GM23248 (cell line): ENCODE data around the gene RIC1. TPM values are rescaled to one million over a fixed set of nuclear protein-coding genes. Genes with fewer than 3 reads are reported as not detected.

Experiments used
- DNase-seq: peaks from one replicate; pipeline ENCODE4 v3.0.0-alpha.2; 2015
- H2AFZ ChIP-seq: fragments of 200-600 bp; sonication (generic); 2 replicates; pipeline ENCODE4 v1.6.1; 2016; ENCODE audit warnings: antibody characterized with exemption
- H3F3A ChIP-seq: fragments of 200-600 bp; sonication (generic); 2 replicates; pipeline ENCODE4 v1.6.1; 2016; ENCODE audit warnings: mild to moderate bottlenecking, antibody characterized with exemption, mixed run types; ENCODE audit not compliant: insufficient read depth
- H3K27ac ChIP-seq: fragments of 200-600 bp; sonication (generic); 2 replicates; pipeline ENCODE4 v1.5.1; 2016; ENCODE audit warnings: mild to moderate bottlenecking
- H3K27me3 ChIP-seq: fragments of 200-600 bp; sonication (generic); replicated peaks from 2 replicates; pipeline ENCODE4 v1.6.1; 2016; ENCODE audit warnings: mild to moderate bottlenecking; ENCODE audit not compliant: insufficient read depth
- H3K36me3 ChIP-seq: fragments of 200-600 bp; sonication (generic); 2 replicates; pipeline ENCODE4 v1.6.1; 2016; ENCODE audit warnings: low read depth, mild to moderate bottlenecking
- H3K4me1 ChIP-seq: fragments of 200-600 bp; sonication (generic); 2 replicates; pipeline ENCODE4 v1.6.1; 2016; ENCODE audit warnings: mild to moderate bottlenecking; ENCODE audit not compliant: insufficient read depth
- H3K4me2 ChIP-seq: fragments of 200-600 bp; sonication (generic); one replicate; pipeline ENCODE4 v1.6.1; 2016; ENCODE audit warnings: mild to moderate bottlenecking; ENCODE audit not compliant: unreplicated experiment
- H3K4me3 ChIP-seq: fragments of 200-600 bp; sonication (generic); 2 replicates; pipeline ENCODE4 v1.5.1; 2016; ENCODE audit warnings: mild to moderate bottlenecking
- H3K79me2 ChIP-seq: fragments of 200-600 bp; sonication (generic); 2 replicates; pipeline ENCODE4 v1.6.1; 2016; ENCODE audit warnings: mild to moderate bottlenecking; ENCODE audit not compliant: insufficient read depth
- H3K9ac ChIP-seq: fragments of 200-600 bp; sonication (generic); 2 replicates; pipeline ENCODE4 v1.6.1; 2016; ENCODE audit warnings: mild to moderate bottlenecking
- H3K9me2 ChIP-seq: fragments of 200-600 bp; sonication (generic); 2 replicates; pipeline ENCODE4 v1.6.1; 2016; ENCODE audit warnings: mixed run types, mild to moderate bottlenecking, moderate library complexity; ENCODE audit not compliant: insufficient read depth
- H3K9me3 ChIP-seq: fragments of 200-600 bp; sonication (generic); one replicate; pipeline ENCODE4 v1.6.1; 2017; ENCODE audit warnings: low read depth
- H4K20me1 ChIP-seq: fragments of 200-600 bp; sonication (generic); 2 replicates; pipeline ENCODE4 v1.6.0; 2016; ENCODE audit not compliant: insufficient read depth
- EZH2 ChIP-seq: fragments of 200-600 bp; sonication (generic); IDR thresholded peaks from 2 replicates; pipeline ENCODE4 v1.6.1; 2018; ENCODE audit warnings: antibody characterized with exemption, mild to moderate bottlenecking; ENCODE audit not compliant: insufficient read depth, poor library complexity, severe bottlenecking
- EZH2phosphoT487 ChIP-seq: fragments of 200-600 bp; sonication (generic); IDR thresholded peaks from 2 replicates; pipeline ENCODE4 v1.6.1; 2018; ENCODE audit warnings: antibody characterized with exemption, moderate library complexity, mild to moderate bottlenecking, low read depth; ENCODE audit not compliant: insufficient read depth
- WGBS, 2 experiments: methylation state at CpG; one replicate each; pipeline ENCODE4 v1.1.6; 2015 to 2017; ENCODE audit warnings: low lambda C conversion rate in 2 of 2, low coverage in 1 of 2; ENCODE audit errors: missing lambda C conversion rate in 2 of 2; 5-methylcytosine and 5-hydroxymethylcytosine counted together
- in situ Hi-C: fragments of 300-500 bp; cut with MboI; formaldehyde crosslinking; loops from 2 replicates; pipeline ENCODE4 v1.15.0; 2020
- polyA plus RNA-seq: library from polyadenylated mRNA; unstranded; fragments of >200 nt; fragmentation: Nextera tagmentation; extraction: Ambion mirVana; gene quantifications from 2 replicates; pipeline ENCODE4 v1.2.1, GENCODE V29; 2016
- total RNA-seq: library from RNA; depleted of rRNA; stranded (reverse); fragments of >200 nt; shearing (Covaris generic); gene quantifications from 2 replicates; pipeline ENCODE4 v1.2.3, GENCODE V29; 2014

Gene RIC1
- total and polyA plus RNA-seq, 2 experiments from 2014 or later = 13.0 to 48.7 TPM

- Histone ChIP-seq H3F3A (peaks cover 13% of the 10 kb centered on the region; the same call in 1 of the 2 replicates), H2AFZ (no peak overlapping the region), H3K27ac (no peak overlapping the region), H3K9ac (no peak overlapping the region), H4K20me1 (no peaks in the 10 kb centered on the region), H3K79me2 (no peaks in the 10 kb centered on the region), H3K9me3 (no peaks in the 10 kb centered on the region), H3K9me2 (no peaks in the 10 kb centered on the region), H3K4me3 (no peak overlapping the region), H3K4me1 (no peaks in the 10 kb centered on the region), H3K36me3 (no peaks in the 10 kb centered on the region; the same call in 1 of the 2 replicates), H3K4me2 (no peak overlapping the region), H3K27me3 (no peaks in the 10 kb centered on the region)
- DNase-seq = no peak
- WGBS, 2 experiments = 97 to 98% methylated on average over 2 of the region's 2 CpGs
- TF ChIP-seq EZH2 (no peak), EZH2phosphoT487 (no peak)
- in situ Hi-C loops = no loop called here
Observed at GRCh38 chr9:5787759-5788302, 158.9 kb downstream of the RIC1 start.

DNA sequence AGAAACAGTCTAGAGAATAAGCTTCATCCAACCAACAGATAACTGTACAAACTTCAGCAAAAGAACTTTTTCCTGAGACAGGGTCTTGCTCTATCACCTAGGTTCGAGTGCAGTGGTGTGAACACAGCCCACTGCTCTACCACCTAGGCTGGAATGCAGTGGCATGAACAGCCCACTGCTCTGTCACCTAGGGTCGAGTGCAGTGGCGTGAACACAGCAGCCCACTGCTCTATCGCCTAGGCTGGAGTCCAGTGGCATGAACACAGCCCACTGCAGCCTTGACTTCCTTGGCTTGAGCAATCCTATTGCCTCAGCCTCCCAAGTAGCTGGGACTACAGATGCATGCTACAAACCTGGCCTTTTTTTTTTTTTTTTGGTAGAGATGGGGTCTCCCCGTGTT is 160.6 kb downstream of the RIC1 start:
- no peak overlapping the region for H3K4me3 ChIP-seq
- no peaks in the 10 kb centered on the region; the same call in 1 of the 2 replicates for H3K36me3 ChIP-seq
- H3K9me3 ChIP-seq = no peaks in the 10 kb centered on the region
- peaks cover 17% of the 10 kb centered on the region; the same call in 1 of the 2 replicates for H3F3A ChIP-seq
- no peaks in the 10 kb centered on the region for H3K79me2 ChIP-seq
- H3K4me2 ChIP-seq = no peak overlapping the region
- H3K4me1 ChIP-seq = no peaks in the 10 kb centered on the region
- DNase-seq = no peak
- in situ Hi-C loops = no loop called here
- 94 to 97% methylated on average over 5 of the region's 5 CpGs for WGBS, 2 experiments
- H2AFZ ChIP-seq = no peak overlapping the region
- H3K27ac ChIP-seq = no peak overlapping the region
- TF ChIP-seq EZH2 (no peak), EZH2phosphoT487 (no peak)
- H3K27me3 ChIP-seq = no peaks in the 10 kb centered on the region
- no peaks in the 10 kb centered on the region for H3K9me2 ChIP-seq
- H3K9ac ChIP-seq = no peak overlapping the region
- H4K20me1 ChIP-seq = no peaks in the 10 kb centered on the region

DNA sequence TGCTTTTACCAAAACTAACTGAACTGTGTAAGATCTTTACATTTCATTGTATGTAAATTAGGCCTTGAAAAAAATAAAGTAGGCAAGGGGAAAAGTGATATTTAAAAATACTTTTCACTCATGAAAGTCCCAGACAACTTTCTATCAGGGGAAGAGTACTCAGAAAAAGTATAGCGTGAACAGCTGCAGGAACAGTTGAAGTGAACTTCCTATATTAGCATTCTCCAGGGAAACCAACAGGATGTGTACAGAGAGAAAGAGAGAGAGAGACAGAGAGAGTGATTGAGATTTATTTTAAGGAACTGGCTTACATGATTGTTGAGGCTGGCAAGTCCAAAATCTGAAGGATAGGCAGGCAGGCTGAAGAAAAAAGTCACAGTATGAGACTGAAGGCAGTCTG is 162.0 kb downstream of the RIC1 start:
- in situ Hi-C loops = no loop called here
- H3K9me3 ChIP-seq = no peaks in the 10 kb centered on the region
- no peak overlapping the region for H3K4me2 ChIP-seq
- H3K27me3 ChIP-seq = no peaks in the 10 kb centered on the region
- no peaks in the 10 kb centered on the region; the same call in 1 of the 2 replicates for H3K36me3 ChIP-seq
- H3F3A ChIP-seq = peaks cover 17% of the 10 kb centered on the region; the same call in 1 of the 2 replicates
- no peaks in the 10 kb centered on the region for H3K4me1 ChIP-seq
- no peaks in the 10 kb centered on the region for H3K79me2 ChIP-seq
- H3K4me3 ChIP-seq = no peak overlapping the region
- WGBS, 2 experiments = 95 to 96% methylated on average over 1 of the region's 1 CpG
- H3K27ac ChIP-seq = no peak overlapping the region
- H3K9me2 ChIP-seq = no peaks in the 10 kb centered on the region
- no peak overlapping the region for H3K9ac ChIP-seq
- H2AFZ ChIP-seq = no peak overlapping the region
- H4K20me1 ChIP-seq = no peaks in the 10 kb centered on the region
- no peak for TF ChIP-seq EZH2
- no peak for TF ChIP-seq EZH2phosphoT487
- DNase-seq = no peak

- H3K79me2 ChIP-seq = no peaks in the 10 kb centered on the region
- no peaks in the 10 kb centered on the region for H4K20me1 ChIP-seq
- no peaks in the 10 kb centered on the region for H3K27me3 ChIP-seq
- H2AFZ ChIP-seq = no peak overlapping the region
- no peak overlapping the region for H3K4me3 ChIP-seq
- no peaks in the 10 kb centered on the region for H3K4me1 ChIP-seq
- H3F3A ChIP-seq = peaks cover 17% of the 10 kb centered on the region
- 95 to 96% methylated on average over 3 of the region's 3 CpGs for WGBS, 2 experiments
- H3K36me3 ChIP-seq = no peaks in the 10 kb centered on the region; the same call in 1 of the 2 replicates
- H3K9me2 ChIP-seq = no peaks in the 10 kb centered on the region
- no peak for DNase-seq
- H3K4me2 ChIP-seq = no peak overlapping the region
- no peaks in the 10 kb centered on the region for H3K9me3 ChIP-seq
- TF ChIP-seq EZH2 = no peak
- no peak for TF ChIP-seq EZH2phosphoT487
- H3K9ac ChIP-seq = no peak overlapping the region
- no peak overlapping the region for H3K27ac ChIP-seq
- in situ Hi-C loops = no loop called here
Observed at GRCh38 chr9:5791870-5792269, 163.0 kb downstream of the RIC1 start.
